GM23338 (cell line): Measurements from ENCODE around the gene SEL1L3. TPM values are rescaled to one million over a fixed set of nuclear protein-coding genes. Genes with fewer than 3 reads are reported as not detected.

Experiments
- ATAC-seq: fragments of 200-7000 bp; cut with Tn5 transposase; 3 replicates; pipeline ENCODE4 v1.9.1; 2020
- DNase-seq: peaks from one replicate; pipeline ENCODE4 v3.0.0-alpha.2; 2015; ENCODE audit warnings: low spot score
- H2AFZ ChIP-seq: fragments of 200-600 bp; sonication (generic); 2 replicates; pipeline ENCODE4 v1.8.0; 2016; ENCODE audit warnings: antibody characterized with exemption, mild to moderate bottlenecking, moderate library complexity
- H3F3A ChIP-seq: fragments of 200-600 bp; sonication (generic); replicated peaks from 2 replicates; pipeline ENCODE4 v1.8.0; 2017; ENCODE audit warnings: antibody characterized with exemption, mixed run types, low read depth
- H3K27ac ChIP-seq: fragments of 200-600 bp; sonication (generic); 2 replicates; pipeline ENCODE4 v1.6.1; 2016; ENCODE audit warnings: low read depth
- H3K27me3 ChIP-seq: fragments of 200-600 bp; sonication (generic); 2 replicates; pipeline ENCODE4 v1.8.0; 2016; ENCODE audit warnings: mild to moderate bottlenecking, mixed run types, moderate library complexity; ENCODE audit not compliant: insufficient read depth
- H3K36me3 ChIP-seq: fragments of 200-600 bp; sonication (generic); 2 replicates; pipeline ENCODE4 v1.8.0; 2016; ENCODE audit warnings: mild to moderate bottlenecking; ENCODE audit not compliant: insufficient read depth
- H3K4me1 ChIP-seq: fragments of 200-600 bp; sonication (generic); 2 replicates; pipeline ENCODE4 v1.8.0; 2016; ENCODE audit warnings: mild to moderate bottlenecking, moderate library complexity; ENCODE audit not compliant: insufficient read depth
- H3K4me2 ChIP-seq: fragments of 200-600 bp; sonication (generic); 2 replicates; pipeline ENCODE4 v1.7.1; 2017; ENCODE audit warnings: mixed run types
- H3K4me3 ChIP-seq: fragments of 200-600 bp; sonication (generic); 2 replicates; pipeline ENCODE4 v1.6.1; 2016; ENCODE audit warnings: mixed run types
- H3K79me2 ChIP-seq: fragments of 200-600 bp; sonication (generic); replicated peaks from 2 replicates; pipeline ENCODE4 v1.8.0; 2017; ENCODE audit warnings: mild to moderate bottlenecking; ENCODE audit not compliant: insufficient read depth
- H3K9me2 ChIP-seq: fragments of 200-600 bp; sonication (generic); 2 replicates; pipeline ENCODE4 v1.8.0; 2017; ENCODE audit not compliant: insufficient read depth
- H4K20me1 ChIP-seq: fragments of 200-600 bp; sonication (generic); replicated peaks from 2 replicates; pipeline ENCODE4 v1.8.0; 2017; ENCODE audit warnings: mild to moderate bottlenecking; ENCODE audit not compliant: insufficient read depth
- H3K27ac Mint-ChIP-seq: 2 replicates; pipeline ENCODE4 v1.8.0; 2020; ENCODE audit warnings: inconsistent platforms, mild to moderate bottlenecking, moderate library complexity, mixed read lengths
- H3K27me3 Mint-ChIP-seq: 3 replicates; pipeline ENCODE4 v1.8.0; 2022; ENCODE audit warnings: low read depth, mild to moderate bottlenecking, moderate library complexity, mixed read lengths, inconsistent platforms; ENCODE audit not compliant: insufficient read depth, poor library complexity
- H3K36me3 Mint-ChIP-seq: 3 replicates; pipeline ENCODE4 v1.8.0; 2021; ENCODE audit warnings: low read depth, mild to moderate bottlenecking, inconsistent platforms, moderate library complexity, mixed read lengths
- H3K4me1 Mint-ChIP-seq: 3 replicates; pipeline ENCODE4 v1.8.0; 2020; ENCODE audit warnings: mild to moderate bottlenecking, inconsistent platforms, mixed read lengths
- H3K4me3 Mint-ChIP-seq: 3 replicates; pipeline ENCODE4 v1.8.0; 2021; ENCODE audit warnings: moderate library complexity, mild to moderate bottlenecking, inconsistent platforms, mixed read lengths
- H3K9me3 Mint-ChIP-seq: 3 replicates; pipeline ENCODE4 v1.8.0; 2020; ENCODE audit warnings: moderate library complexity, mild to moderate bottlenecking, inconsistent platforms, mixed read lengths
- CREB1 ChIP-seq: fragments of 250-450 bp; sonication (Bioruptor Pico); IDR thresholded peaks from 2 replicates; pipeline ENCODE4 v1.5.0; 2020; ENCODE audit warnings: low read depth, mild to moderate bottlenecking, moderate library complexity
- CTCF ChIP-seq, 2 experiments: fragments of 200-600 bp in 1 of 2; sonication (generic) in 1 of 2; conservative IDR thresholded peaks; 2 replicates each; pipeline versions ENCODE4 v1.5.1 to v1.6.1; 2016 to 2017; ENCODE audit warnings: antibody characterized with exemption in 2 of 2, low read depth in 2 of 2, mild to moderate bottlenecking in 2 of 2, moderate library complexity in 1 of 2
- ETS1 ChIP-seq: IDR thresholded peaks from 2 replicates; pipeline ENCODE4 v1.6.1; 2016; ENCODE audit warnings: antibody characterized with exemption
- EZH2 ChIP-seq: fragments of 200-600 bp; sonication (generic); IDR thresholded peaks from one replicate; pipeline ENCODE4 v1.8.0; 2017; ENCODE audit warnings: antibody characterized with exemption, mild to moderate bottlenecking, low read depth; ENCODE audit not compliant: unreplicated experiment
- EZH2phosphoT487 ChIP-seq: fragments of 200-600 bp; sonication (generic); IDR thresholded peaks from one replicate; pipeline ENCODE4 v1.8.1; 2018; ENCODE audit warnings: antibody characterized with exemption; ENCODE audit not compliant: unreplicated experiment
- JUNB ChIP-seq: IDR thresholded peaks from one replicate; pipeline ENCODE4 v1.6.1; 2016; ENCODE audit warnings: antibody characterized with exemption; ENCODE audit not compliant: unreplicated experiment
- NANOG ChIP-seq: IDR thresholded peaks from 2 replicates; pipeline ENCODE4 v1.6.1; 2016; ENCODE audit warnings: antibody characterized with exemption, borderline replicate concordance
- POLR2AphosphoS5 ChIP-seq: IDR thresholded peaks from 2 replicates; pipeline ENCODE4 v1.6.1; 2016; ENCODE audit warnings: antibody characterized with exemption, low read depth
- REST ChIP-seq: IDR thresholded peaks from one replicate; pipeline ENCODE4 v1.6.1; 2018; ENCODE audit warnings: antibody characterized with exemption; ENCODE audit not compliant: unreplicated experiment
- STAT1 ChIP-seq: IDR thresholded peaks from one replicate; pipeline ENCODE4 v1.6.1; 2016; ENCODE audit warnings: antibody characterized with exemption; ENCODE audit not compliant: unreplicated experiment
- ZNF114 ChIP-seq: fragments of 250-450 bp; sonication (Bioruptor Pico); IDR thresholded peaks from 2 replicates; pipeline ENCODE4 v1.5.0; 2020; ENCODE audit warnings: mild to moderate bottlenecking, moderate library complexity
- ZNF331 ChIP-seq: fragments of 250-450 bp; sonication (Bioruptor Pico); IDR thresholded peaks from 2 replicates; pipeline ENCODE4 v1.5.0; 2020; ENCODE audit warnings: low read depth, mild to moderate bottlenecking, moderate library complexity
- ZNF462 ChIP-seq: fragments of 250-450 bp; sonication (Bioruptor Pico); IDR thresholded peaks from 2 replicates; pipeline ENCODE4 v1.5.0; 2020; ENCODE audit warnings: mild to moderate bottlenecking, moderate library complexity
- polyA plus RNA-seq: library from polyadenylated mRNA; unstranded; fragments of >200 nt; fragmentation: Nextera tagmentation; extraction: Ambion mirVana; gene quantifications from 2 replicates; pipeline ENCODE4 v1.2.1, GENCODE V29; 2016
- total RNA-seq: library from RNA; depleted of rRNA; stranded (reverse); fragments of >200 nt; shearing (Covaris generic); gene quantifications from 2 replicates; pipeline ENCODE4 v1.2.3, GENCODE V29; 2014

The SEL1L3 gene
- total and polyA plus RNA-seq, 2 experiments from 2014 or later, result 17.1 to 61.7 TPM

- H3K27me3 ChIP-seq, result no peaks in the 10 kb centered on the region
- Mint-ChIP-seq H3K4me3 (no peak overlapping the region), H3K4me1 (peaks cover 23% of the 10 kb centered on the region), H3K27me3 (peaks cover 5% of the 10 kb centered on the region), H3K36me3 (peaks cover 8% of the 10 kb centered on the region; the same call in 2 of the 3 replicates), H3K27ac (no peak overlapping the region), H3K9me3 (no peaks in the 10 kb centered on the region)
- peaks cover 85% of the 10 kb centered on the region for H3K79me2 ChIP-seq
- H3F3A ChIP-seq, result peaks cover 4% of the 10 kb centered on the region; the same call in 1 of the 2 replicates
- no peak overlapping the region for H3K4me3 ChIP-seq
- ATAC-seq (no peak), DNase-seq (no peak)
- no peak overlapping the region for H2AFZ ChIP-seq
- no peak overlapping the region for H3K4me2 ChIP-seq
- H4K20me1 ChIP-seq, result peaks cover 7% of the 10 kb centered on the region; the same call in 1 of the 2 replicates
- no peaks in the 10 kb centered on the region for H3K36me3 ChIP-seq
- TF ChIP-seq POLR2AphosphoS5 (no peak), STAT1 (no peak), ZNF114 (no peak), ZNF331 (CRISPR knock-in tag) (no peak), EZH2 (no peak), REST (no peak), NANOG (no peak), EZH2phosphoT487 (no peak), ETS1 (no peak), CREB1 (CRISPR knock-in tag) (no peak), JUNB (no peak), ZNF462 (no peak), CTCF (conservative IDR thresholded peaks at IDR 0.05; ENCODE audit: low read depth in 2 of 2) (no peak)
- H3K9me2 ChIP-seq, result no peaks in the 10 kb centered on the region
- H3K4me1 ChIP-seq, result peaks cover 26% of the 10 kb centered on the region
- H3K27ac ChIP-seq, result no peak overlapping the region
These were observed 4.9 kb downstream of the SEL1L3 start for GRCh38 chr4:25857851-25858400.
